DMS 273 (cell line): ENCODE results near the gene COX6B2.
A peak's percentile ranks its signal among the peaks of the same experiment; 100 is the strongest.

Source experiments
- DNase-seq: peaks from one replicate; lab custom pipeline; 2025; ENCODE audit not compliant: unreplicated experiment; lab: John Stamatoyannopoulos, UW

Gene COX6B2

GRCh38 chr19:55362990-55363716 lies 8.6 kb upstream of the COX6B2 start, which contains the start of gene GARIN5B:
TSS of gene GARIN5B (minus strand) at chr19:55363260. CDS start at chr19:55363066, 194 bp downstream.
- DNase-seq, result no peak

- DNase-seq, result no peak
Observed at GRCh38 chr19:55362174-55362989, 7.9 kb upstream of the COX6B2 start.

- DNase-seq, result no peak
Observed at GRCh38 chr19:55360902-55361301, 6.4 kb upstream of the COX6B2 start.

GRCh38 chr19:55358943-55359908 lies 4.7 kb upstream of the COX6B2 start:
- peak; percentile 97 for DNase-seq

GRCh38 chr19:55358493-55358892 lies 4.0 kb upstream of the COX6B2 start:
- DNase-seq, result peak; percentile 56

GRCh38 chr19:55355213-55355821 lies 798 bp upstream of the COX6B2 start:
- DNase-seq, result peak; percentile 38

GRCh38 chr19:55353803-55354697 lies 469 bp downstream of the COX6B2 start:
- peak; percentile 66 for DNase-seq

GRCh38 chr19:55353356-55353802 lies 1.1 kb downstream of the COX6B2 start:
- no peak for DNase-seq

GRCh38 chr19:55352549-55353145 lies 1.9 kb downstream of the COX6B2 start:
- DNase-seq, result no peak

GRCh38 chr19:55352040-55352439 lies 2.5 kb downstream of the COX6B2 start:
- no peak for DNase-seq

- no peak for DNase-seq
Observed at GRCh38 chr19:55350620-55351315, 3.8 kb downstream of the COX6B2 start.

- peak; percentile 47 for DNase-seq
Observed at GRCh38 chr19:55348317-55349034, 6.0 kb downstream of the COX6B2 start.

- no peak for DNase-seq
Observed at GRCh38 chr19:55347442-55348009, 7.0 kb downstream of the COX6B2 start.

- DNase-seq, result no peak
Observed at GRCh38 chr19:55346725-55347441, 7.6 kb downstream of the COX6B2 start.

GRCh38 chr19:55345818-55346724 lies 8.4 kb downstream of the COX6B2 start:
- peak; percentile 57 for DNase-seq
